ENCODE results near the gene CNTN1. TPM values are rescaled to one million over a fixed set of nuclear protein-coding genes. Genes with fewer than 3 reads are reported as not detected.
"Not testable (repeated sequence)": the region's sequence is repeated elsewhere in the genome, so short reads cannot be mapped to it uniquely, and the experiment has no call there.

The CNTN1 gene
- total RNA-seq, 1 donor, result 0.36 TPM

GRCh38 chr12:41067941-41068645 lies 375.9 kb downstream of the CNTN1 start:
- Histone ChIP-seq H3K79me2 (ENCODE audit: insufficient read depth, low read length) (no peaks in the 10 kb centered on the region), H3K27me3 (ENCODE audit: insufficient read depth, low read length) (no peaks in the 10 kb centered on the region), H3K4me2 (ENCODE audit: insufficient read depth, low read length) (no peak overlapping the region), H3K4me1 (ENCODE audit: insufficient read depth, low read length) (no peaks in the 10 kb centered on the region), H3K9me3 (ENCODE audit: low read depth, low read length) (no peaks in the 10 kb centered on the region), H3K4me3 (ENCODE audit: insufficient read depth, low read length) (no peak overlapping the region), H4K20me1 (ENCODE audit: insufficient read depth, low read length) (no peaks in the 10 kb centered on the region), H3K36me3 (ENCODE audit: insufficient read depth, low read length) (no peaks in the 10 kb centered on the region), H3K27ac (ENCODE audit: low read depth, low read length) (no peak overlapping the region), H2AFZ (ENCODE audit: low read length) (no peak overlapping the region)
- no peak for TF ChIP-seq CTCF (IDR thresholded peaks at IDR 0.05; ENCODE audit: extremely low read depth, low read depth, low read length)
- DNase-seq (ENCODE audit: insufficient read length, low spot score, missing footprints), result no peak

GRCh38 chr12:41073633-41074472 lies 381.6 kb downstream of the CNTN1 start:
- Histone ChIP-seq H3K4me1 (ENCODE audit: insufficient read depth, low read length) (no peaks in the 10 kb centered on the region), H3K4me3 (ENCODE audit: insufficient read depth, low read length) (no peak overlapping the region), H3K4me2 (ENCODE audit: insufficient read depth, low read length) (no peak overlapping the region), H2AFZ (ENCODE audit: low read length) (no peak overlapping the region), H3K79me2 (ENCODE audit: insufficient read depth, low read length) (no peaks in the 10 kb centered on the region), H3K27me3 (ENCODE audit: insufficient read depth, low read length) (no peaks in the 10 kb centered on the region), H3K9me3 (ENCODE audit: low read depth, low read length) (peaks cover 3% of the 10 kb centered on the region), H3K27ac (ENCODE audit: low read depth, low read length) (no peak overlapping the region), H3K36me3 (ENCODE audit: insufficient read depth, low read length) (no peaks in the 10 kb centered on the region), H4K20me1 (ENCODE audit: insufficient read depth, low read length) (no peaks in the 10 kb centered on the region)
- no peak for DNase-seq (ENCODE audit: insufficient read length, low spot score, missing footprints)
- TF ChIP-seq CTCF (IDR thresholded peaks at IDR 0.05; ENCODE audit: extremely low read depth, low read depth, low read length), result no peak

GRCh38 chr12:41074473-41074769 lies 382.2 kb downstream of the CNTN1 start:
- Histone ChIP-seq H3K79me2 (ENCODE audit: insufficient read depth, low read length) (no peaks in the 10 kb centered on the region), H3K9me3 (ENCODE audit: low read depth, low read length) (peaks cover 3% of the 10 kb centered on the region), H3K27ac (ENCODE audit: low read depth, low read length) (no peak overlapping the region), H3K36me3 (ENCODE audit: insufficient read depth, low read length) (no peaks in the 10 kb centered on the region), H2AFZ (ENCODE audit: low read length) (no peak overlapping the region), H3K27me3 (ENCODE audit: insufficient read depth, low read length) (no peaks in the 10 kb centered on the region), H4K20me1 (ENCODE audit: insufficient read depth, low read length) (no peaks in the 10 kb centered on the region), H3K4me2 (ENCODE audit: insufficient read depth, low read length) (no peak overlapping the region), H3K4me3 (ENCODE audit: insufficient read depth, low read length) (no peak overlapping the region), H3K4me1 (ENCODE audit: insufficient read depth, low read length) (no peaks in the 10 kb centered on the region)
- TF ChIP-seq CTCF (IDR thresholded peaks at IDR 0.05; ENCODE audit: extremely low read depth, low read depth, low read length), result no peak
- no peak for DNase-seq (ENCODE audit: insufficient read length, low spot score, missing footprints)

GRCh38 chr12:41076114-41076513 lies 383.9 kb downstream of the CNTN1 start:
- no peak overlapping the region for H3K27ac ChIP-seq (ENCODE audit: low read depth, low read length)
- no peaks in the 10 kb centered on the region for H3K79me2 ChIP-seq (ENCODE audit: insufficient read depth, low read length)
- no peaks in the 10 kb centered on the region for H4K20me1 ChIP-seq (ENCODE audit: insufficient read depth, low read length)
- no peaks in the 10 kb centered on the region for H3K4me1 ChIP-seq (ENCODE audit: insufficient read depth, low read length)
- no peaks in the 10 kb centered on the region for H3K27me3 ChIP-seq (ENCODE audit: insufficient read depth, low read length)
- H3K4me3 ChIP-seq (ENCODE audit: insufficient read depth, low read length), result no peak overlapping the region
- no peak for DNase-seq (ENCODE audit: insufficient read length, low spot score, missing footprints)
- H3K36me3 ChIP-seq (ENCODE audit: insufficient read depth, low read length), result no peaks in the 10 kb centered on the region
- no peak overlapping the region for H3K4me2 ChIP-seq (ENCODE audit: insufficient read depth, low read length)
- no peak for TF ChIP-seq CTCF (IDR thresholded peaks at IDR 0.05; ENCODE audit: extremely low read depth, low read depth, low read length)
- H3K9me3 ChIP-seq (ENCODE audit: low read depth, low read length), result peaks cover 3% of the 10 kb centered on the region
- H2AFZ ChIP-seq (ENCODE audit: low read length), result no peak overlapping the region

- not testable (repeated sequence) for H3K9me3 ChIP-seq (ENCODE audit: low read depth, low read length); H3K4me3 ChIP-seq (ENCODE audit: insufficient read depth, low read length); H3K36me3 ChIP-seq (ENCODE audit: insufficient read depth, low read length); H3K27ac ChIP-seq (ENCODE audit: low read depth, low read length); H2AFZ ChIP-seq (ENCODE audit: low read length); H3K4me1 ChIP-seq (ENCODE audit: insufficient read depth, low read length); H3K79me2 ChIP-seq (ENCODE audit: insufficient read depth, low read length); H4K20me1 ChIP-seq (ENCODE audit: insufficient read depth, low read length); H3K27me3 ChIP-seq (ENCODE audit: insufficient read depth, low read length); DNase-seq (ENCODE audit: insufficient read length, low spot score, missing footprints); H3K4me2 ChIP-seq (ENCODE audit: insufficient read depth, low read length)
These were observed 389.0 kb downstream of the CNTN1 start for GRCh38 chr12:41081241-41081640.
